ENCODE results near the gene MILR1.
A peak's percentile ranks its signal among the peaks of the same experiment; 100 is the strongest.

Gene MILR1

GRCh38 chr17:64503821-64504768 is 55.2 kb downstream of the MILR1 start:
- no peak for DNase-seq

- no peak for DNase-seq
These were observed 55.9 kb downstream of the MILR1 start for GRCh38 chr17:64504769-64505339.

- DNase-seq = peak; percentile 71
These were observed 56.7 kb downstream of the MILR1 start for GRCh38 chr17:64505340-64506200.

- DNase-seq = peak; percentile 94
These were observed 57.3 kb downstream of the MILR1 start, which contains the start of gene DDX5 for GRCh38 chr17:64506201-64506575. DDX5 (minus strand) TSS chr17:64506289; CDS start chr17:64506119, 170 bp downstream.

- peak; percentile 91 for DNase-seq
These were observed 57.9 kb downstream of the MILR1 start, which contains the start of gene CEP95 for GRCh38 chr17:64506576-64507412. CEP95 (plus strand) TSS chr17:64506977; CDS start chr17:64507098, 121 bp downstream.

- DNase-seq = no peak
These were observed 58.5 kb downstream of the MILR1 start for GRCh38 chr17:64507413-64507782.

GRCh38 chr17:64508683-64509082 is 59.8 kb downstream of the MILR1 start:
- no peak for DNase-seq

GRCh38 chr17:64509179-64509578 is 60.3 kb downstream of the MILR1 start:
- DNase-seq = no peak

- DNase-seq = no peak
These were observed 66.5 kb downstream of the MILR1 start for GRCh38 chr17:64515419-64515818.

GRCh38 chr17:64515829-64516228 is 66.9 kb downstream of the MILR1 start:
- no peak for DNase-seq
